Activated T-cell treated with anti-CD3 and anti-CD28 coated beads, Interleukin-2, amount 50 U/mL, for 72 hours (primary cell): ENCODE data around the gene WFIKKN2. TPM values are rescaled to one million over a fixed set of nuclear protein-coding genes. Genes with fewer than 3 reads are reported as not detected.
"Not testable (repeated sequence)": the region's sequence is repeated elsewhere in the genome, so short reads cannot be mapped to it uniquely, and the experiment has no call there.

Source experiments
- ATAC-seq, 2 donors: fragments of 150-1000 bp; cut with Tn5 transposase; replicated peaks in 1 of 2; 2 replicates each; pipeline ENCODE4 v1.10.0; 2021; ENCODE audit warnings: moderate library complexity in 2 of 2, mild to moderate bottlenecking in 1 of 2
- DNase-seq, 2 donors: peaks; one replicate each; pipeline ENCODE4 v3.0.0; 2021 to 2022; ENCODE audit warnings: mixed read lengths in 1 of 2
- H3K27ac Mint-ChIP-seq: one replicate; pipeline ENCODE4 v1.8.0; 2022; ENCODE audit warnings: mild to moderate bottlenecking, moderate library complexity, mixed read lengths
- H3K27me3 Mint-ChIP-seq: one replicate; pipeline ENCODE4 v1.8.0; 2022; ENCODE audit warnings: low read depth, mixed read lengths
- H3K36me3 Mint-ChIP-seq, 2 donors: one replicate each; pipeline ENCODE4 v1.8.0; 2022; ENCODE audit warnings: mixed read lengths in 2 of 2, mild to moderate bottlenecking in 1 of 2; ENCODE audit not compliant: insufficient read depth in 2 of 2
- H3K4me1 Mint-ChIP-seq: one replicate; pipeline ENCODE4 v1.8.0; 2022; ENCODE audit warnings: low read depth, mixed read lengths
- H3K4me3 Mint-ChIP-seq, 2 donors: one replicate each; pipeline ENCODE4 v1.8.0; 2022; ENCODE audit warnings: mild to moderate bottlenecking in 2 of 2, mixed read lengths in 2 of 2, moderate library complexity in 2 of 2
- H3K9me3 Mint-ChIP-seq, 2 donors: one replicate each; pipeline ENCODE4 v1.8.0; 2022; ENCODE audit warnings: mixed read lengths in 2 of 2
- total RNA-seq, 2 donors: library from RNA; stranded (reverse); gene quantifications; one replicate each; pipeline ENCODE4 v1.2.3, GENCODE V29; 2022

The WFIKKN2 gene
- total RNA-seq, 2 donors from 2014 or later = not detected

DNA sequence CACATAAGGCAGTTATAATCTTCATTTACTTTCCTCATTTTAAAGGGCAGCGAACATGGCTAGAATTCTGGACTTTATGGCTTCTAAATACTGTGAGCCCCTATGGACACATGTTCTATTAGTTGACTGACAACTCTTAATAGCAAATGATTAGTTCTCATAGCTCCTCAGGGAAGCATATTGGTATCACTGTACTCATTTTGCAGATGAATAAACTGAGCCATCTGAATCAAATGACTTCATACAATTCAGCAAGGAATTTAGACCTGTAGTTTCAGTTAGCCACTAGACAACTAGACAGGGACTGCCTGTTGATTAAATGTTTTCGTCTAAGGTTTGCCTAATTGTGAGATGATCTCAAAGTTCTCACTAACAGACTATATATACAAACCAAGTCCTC, 21.0 kb downstream of the WFIKKN2 start:
- Mint-ChIP-seq H3K4me3 (no peak overlapping the region), H3K36me3 (peaks cover 0 to 1% of the 10 kb centered on the region in 2 donors), H3K4me1 (peaks cover 18% of the 10 kb centered on the region), H3K27me3 (no peaks in the 10 kb centered on the region), H3K9me3 (no peaks in the 10 kb centered on the region), H3K27ac (no peak overlapping the region)
- DNase-seq (no peak), ATAC-seq (no peak)

- no peaks in the 10 kb centered on the region for H3K9me3 Mint-ChIP-seq
- DNase-seq (no peak), ATAC-seq (no peak)
- H3K27me3 Mint-ChIP-seq = no peaks in the 10 kb centered on the region
- peaks cover 7 to 16% of the 10 kb centered on the region in 2 donors for H3K36me3 Mint-ChIP-seq
- no peak overlapping the region for H3K27ac Mint-ChIP-seq
- H3K4me1 Mint-ChIP-seq = peaks cover 22% of the 10 kb centered on the region
- no peak overlapping the region for H3K4me3 Mint-ChIP-seq
Measured at GRCh38 chr17:50858486-50859225, 23.3 kb downstream of the WFIKKN2 start.

DNA sequence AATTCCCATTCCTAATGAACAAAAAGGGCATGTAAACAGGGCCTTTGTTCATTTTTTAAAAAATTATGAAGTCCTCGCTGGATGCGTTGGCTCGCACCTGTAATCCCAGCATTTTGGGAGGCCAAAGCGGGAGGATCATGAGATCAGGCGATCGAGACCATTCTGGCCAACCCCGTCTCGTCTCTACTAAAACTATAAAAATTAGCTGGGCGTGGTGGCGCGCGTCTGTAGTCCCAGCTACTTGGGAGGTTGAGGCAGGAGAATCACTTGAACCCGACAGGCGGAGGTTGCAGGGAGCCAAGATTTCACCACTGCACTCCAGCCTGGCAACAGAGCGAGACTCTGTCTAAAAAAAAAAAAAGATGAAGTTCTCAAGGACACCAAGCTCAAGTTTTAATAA, 24.3 kb downstream of the WFIKKN2 start:
- H3K9me3 Mint-ChIP-seq, ATAC-seq, H3K27me3 Mint-ChIP-seq, DNase-seq, H3K27ac Mint-ChIP-seq, H3K4me3 Mint-ChIP-seq: not testable (repeated sequence)
- Mint-ChIP-seq H3K36me3 (peaks cover 7 to 16% of the 10 kb centered on the region in 2 donors), H3K4me1 (peaks cover 33% of the 10 kb centered on the region)

DNA sequence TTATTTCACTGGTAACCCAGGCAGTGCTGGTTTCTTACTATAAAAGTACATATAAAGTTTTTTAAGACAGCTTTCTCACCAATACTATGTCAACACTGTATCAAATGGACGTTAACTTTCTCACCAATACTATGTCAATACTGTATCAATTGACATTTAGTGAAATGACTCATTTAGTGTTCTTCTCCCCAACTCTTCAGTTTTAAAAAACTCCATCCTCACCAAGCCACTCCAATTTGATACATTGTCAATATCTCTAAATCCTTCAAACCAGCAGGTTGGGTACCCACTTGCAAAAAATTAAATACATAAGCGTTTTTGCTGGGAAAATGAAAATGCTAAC, 25.9 kb downstream of the WFIKKN2 start:
- Mint-ChIP-seq H3K27me3 (no peaks in the 10 kb centered on the region), H3K27ac (peak overlapping the region; percentile 82), H3K4me3 (peak overlapping the region in 1 of 2 donors; percentile 65), H3K9me3 (no peaks in the 10 kb centered on the region), H3K36me3 (peaks cover 12 to 21% of the 10 kb centered on the region in 2 donors), H3K4me1 (peaks cover 38% of the 10 kb centered on the region)
- ATAC-seq (no peak), DNase-seq (no peak)

DNA sequence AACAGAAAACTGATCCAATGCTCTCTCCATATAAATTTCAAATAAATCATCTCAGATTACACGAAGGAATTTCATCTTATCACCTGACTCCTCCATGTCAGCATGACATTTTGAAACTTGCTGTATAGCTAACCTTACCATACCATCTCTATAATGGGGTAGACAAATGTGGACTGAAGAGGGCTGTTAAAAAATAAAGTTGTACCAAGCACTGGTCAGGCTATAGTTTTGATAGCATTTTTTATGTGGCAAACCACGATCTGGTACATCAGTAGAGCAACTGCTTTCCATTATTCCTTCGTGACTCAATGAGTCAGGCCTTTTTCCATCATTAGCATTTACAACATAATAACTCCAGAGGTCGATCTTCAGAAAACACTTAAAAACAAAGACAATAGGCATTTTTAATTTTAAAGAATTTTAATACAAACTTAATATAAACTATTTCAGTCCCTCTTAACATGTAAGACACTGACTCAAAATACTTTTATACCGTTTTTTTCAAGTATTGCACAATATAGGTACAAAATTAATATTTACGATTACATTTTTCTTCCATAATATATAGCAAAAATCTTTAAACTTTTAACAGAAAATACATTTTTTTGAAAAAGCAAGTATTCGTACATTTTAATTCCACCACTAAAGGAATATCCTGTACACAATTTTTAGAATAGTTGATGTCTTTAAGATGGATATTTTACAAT, 26.6 kb downstream of the WFIKKN2 start:
- Mint-ChIP-seq H3K27me3 (no peaks in the 10 kb centered on the region), H3K36me3 (peaks cover 15 to 21% of the 10 kb centered on the region in 2 donors), H3K27ac (peak overlapping the region; percentile 82), H3K9me3 (no peaks in the 10 kb centered on the region), H3K4me1 (peaks cover 38% of the 10 kb centered on the region), H3K4me3 (peak overlapping the region in 1 of 2 donors; percentile 65)
- DNase-seq (no peak), ATAC-seq (no peak)

DNA sequence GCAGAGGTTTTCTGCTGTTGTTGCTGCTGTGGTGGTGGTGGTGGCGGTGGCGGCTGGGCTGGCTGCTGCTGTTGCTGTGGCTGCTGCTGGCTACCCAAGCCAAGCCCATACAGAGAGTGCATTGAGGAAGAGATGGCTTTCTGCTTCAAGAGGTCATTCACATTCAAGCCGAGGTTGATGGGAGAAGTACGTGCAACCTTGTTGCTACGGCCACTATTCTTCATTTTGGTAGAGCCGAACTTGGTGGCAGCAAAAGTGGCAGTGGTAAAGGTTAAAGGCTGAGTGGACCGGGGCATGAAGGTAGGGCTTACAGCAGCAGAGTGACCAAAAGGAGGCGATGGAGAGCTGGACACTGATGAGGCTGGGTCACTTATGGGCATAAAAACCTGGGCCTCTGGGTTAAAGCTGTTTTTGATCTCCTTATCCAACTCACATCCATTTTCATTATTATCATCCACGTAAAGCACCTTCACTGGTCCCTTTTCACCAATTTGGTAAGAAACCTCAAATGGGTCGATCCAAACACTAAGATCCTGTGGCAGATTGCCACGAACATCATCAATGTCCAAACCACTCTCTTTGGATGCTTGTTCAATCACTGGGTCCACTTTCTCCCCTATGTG, 27.9 kb downstream of the WFIKKN2 start:
- H3K4me1 Mint-ChIP-seq = peaks cover 51% of the 10 kb centered on the region
- peak overlapping the region; percentile 98 to 99 for H3K4me3 Mint-ChIP-seq
- no peak for ATAC-seq
- peaks cover 15 to 21% of the 10 kb centered on the region in 2 donors for H3K36me3 Mint-ChIP-seq
- no peaks in the 10 kb centered on the region for H3K27me3 Mint-ChIP-seq
- peak; percentile 61 to 64 for DNase-seq
- no peaks in the 10 kb centered on the region for H3K9me3 Mint-ChIP-seq
- H3K27ac Mint-ChIP-seq = peak overlapping the region; percentile 99

GRCh38 chr17:50863931-50864330, 28.5 kb downstream of the WFIKKN2 start:
- ATAC-seq (no peak), DNase-seq (no peak)
- peak overlapping the region; percentile 98 to 99 for H3K4me3 Mint-ChIP-seq
- H3K4me1 Mint-ChIP-seq = peaks cover 55% of the 10 kb centered on the region
- H3K27ac Mint-ChIP-seq = peak overlapping the region; percentile 99
- peaks cover 15 to 21% of the 10 kb centered on the region in 2 donors for H3K36me3 Mint-ChIP-seq
- no peaks in the 10 kb centered on the region for H3K27me3 Mint-ChIP-seq
- H3K9me3 Mint-ChIP-seq = no peaks in the 10 kb centered on the region

DNA sequence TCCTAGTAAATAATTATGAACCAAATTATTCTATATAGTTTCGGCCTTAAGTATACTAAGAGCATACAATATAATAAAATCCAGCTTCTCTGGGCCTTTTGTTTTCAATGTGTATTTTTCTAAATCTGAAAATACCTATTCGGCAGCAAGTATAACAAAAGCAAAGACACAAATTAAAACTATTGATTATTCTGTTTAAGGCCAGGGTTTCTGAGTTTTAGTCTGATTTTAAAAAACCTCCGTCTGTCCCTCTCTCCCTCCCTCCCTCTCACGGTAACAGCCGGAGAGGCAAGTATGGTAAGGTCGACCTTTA, 29.3 kb downstream of the WFIKKN2 start:
- Mint-ChIP-seq H3K27me3 (no peaks in the 10 kb centered on the region), H3K9me3 (no peaks in the 10 kb centered on the region), H3K4me1 (peaks cover 58% of the 10 kb centered on the region), H3K27ac (peak overlapping the region; percentile 99), H3K36me3 (peaks cover 15 to 21% of the 10 kb centered on the region in 2 donors), H3K4me3 (peak overlapping the region; percentile 98 to 99)
- ATAC-seq (no peak), DNase-seq (peak in 1 of 2 donors; percentile 23)

DNA sequence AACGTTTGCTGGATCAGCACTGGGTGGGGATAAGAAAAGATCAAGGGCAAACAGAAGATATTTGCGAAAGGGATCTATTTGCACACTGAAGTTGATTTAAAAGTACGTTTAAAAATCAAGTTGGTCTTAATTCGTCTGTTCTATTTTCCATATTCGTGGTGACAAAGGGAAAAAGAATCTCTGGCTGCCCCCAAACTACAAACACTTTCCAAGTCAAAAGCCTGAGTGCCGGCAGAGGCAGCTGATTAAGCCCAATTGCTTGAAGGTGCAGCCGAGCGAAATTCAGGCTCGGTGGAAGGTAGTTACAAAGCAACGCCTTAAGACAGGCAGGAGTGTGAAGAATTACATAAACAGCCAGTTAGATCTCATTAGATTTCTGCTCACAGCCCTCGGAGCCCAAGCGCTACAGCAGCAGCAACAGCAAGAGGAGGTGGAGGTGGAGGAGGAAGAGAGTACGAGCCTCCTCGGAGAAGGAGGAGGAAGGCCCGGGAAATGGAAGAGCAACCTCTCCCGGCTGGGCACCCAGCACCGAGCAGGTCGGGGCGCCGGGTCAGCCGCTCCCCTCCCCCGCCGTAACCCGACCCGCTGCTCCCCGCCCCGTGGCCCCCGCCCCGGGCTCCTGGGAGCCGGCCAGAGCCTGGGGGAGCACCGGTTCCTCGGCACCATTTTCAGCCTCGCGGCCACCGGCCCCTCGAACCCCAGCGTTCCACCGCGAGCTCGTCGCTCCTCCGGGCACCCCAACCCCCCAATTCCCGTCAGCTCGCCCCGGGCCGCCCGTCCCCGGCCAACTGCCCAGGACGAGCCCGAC, 29.9 kb downstream of the WFIKKN2 start:
- H3K27me3 Mint-ChIP-seq = no peaks in the 10 kb centered on the region
- H3K27ac Mint-ChIP-seq = peak overlapping the region; percentile 99
- H3K4me1 Mint-ChIP-seq = peaks cover 59% of the 10 kb centered on the region
- H3K4me3 Mint-ChIP-seq = peak overlapping the region; percentile 98 to 99
- H3K36me3 Mint-ChIP-seq = peaks cover 15 to 21% of the 10 kb centered on the region in 2 donors
- ATAC-seq = peak in 1 of 2 donors; percentile 8
- peak; percentile 46 to 66 for DNase-seq
- no peaks in the 10 kb centered on the region for H3K9me3 Mint-ChIP-seq

DNA sequence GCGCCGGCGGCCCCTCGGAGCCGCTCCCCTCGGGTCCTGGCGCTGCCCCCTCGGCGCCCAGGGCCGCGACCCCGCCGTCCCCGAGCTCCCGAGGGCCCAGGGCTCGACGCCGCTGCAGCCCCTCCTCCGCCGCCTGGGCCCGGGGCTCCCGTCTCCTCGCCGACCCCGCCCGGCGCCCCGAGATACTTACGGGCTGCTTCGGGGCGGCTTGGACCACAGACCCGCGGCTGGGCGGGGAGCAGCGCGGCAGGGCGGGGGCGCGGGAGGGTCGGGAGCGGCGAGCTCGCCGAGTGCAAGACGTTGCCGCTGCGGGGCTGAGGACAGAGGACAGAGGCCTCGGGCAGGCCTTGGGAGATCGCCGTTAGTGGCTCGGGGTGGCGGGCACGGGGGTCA, 30.5 kb downstream of the WFIKKN2 start:
- DNase-seq = no peak
- no peak for ATAC-seq
- Mint-ChIP-seq H3K27ac (peak overlapping the region; percentile 60), H3K27me3 (no peaks in the 10 kb centered on the region), H3K36me3 (peaks cover 15 to 21% of the 10 kb centered on the region in 2 donors), H3K9me3 (no peaks in the 10 kb centered on the region), H3K4me1 (peaks cover 62% of the 10 kb centered on the region), H3K4me3 (peak overlapping the region; percentile 91 to 96)

DNA sequence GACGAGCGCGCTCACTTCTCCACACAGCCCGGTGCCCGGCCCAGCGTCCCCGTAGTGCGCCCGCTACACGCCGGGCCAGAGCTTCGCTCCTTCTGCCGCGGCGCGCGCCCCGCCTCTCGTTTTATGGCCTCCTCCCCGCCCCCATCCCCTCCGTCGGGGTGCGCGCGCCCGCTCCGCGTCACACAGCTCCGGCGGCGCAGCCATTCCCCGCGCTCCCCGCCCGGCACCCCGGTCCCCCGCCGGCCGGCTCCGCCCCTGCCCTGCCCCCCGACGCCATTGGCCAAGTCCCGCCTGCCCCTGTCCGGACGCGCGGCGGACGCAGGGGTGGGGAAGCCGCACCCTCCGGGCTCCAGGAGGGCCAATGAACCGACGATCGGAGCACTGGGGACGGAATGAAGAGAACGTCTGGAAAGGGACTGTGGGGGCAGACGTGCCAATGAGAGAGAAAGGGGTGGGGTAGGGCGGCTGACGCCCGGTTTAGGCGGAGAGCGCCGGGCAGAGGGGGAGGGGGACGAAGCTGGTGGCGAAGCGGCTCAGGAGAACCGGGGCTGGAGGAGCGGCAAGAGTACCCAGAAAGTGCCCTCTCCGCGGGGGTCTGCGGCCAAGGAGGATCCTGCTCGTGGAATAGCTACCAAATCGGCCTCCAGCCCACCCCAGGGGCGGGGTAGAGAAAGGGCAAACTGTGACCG, 31.0 kb downstream of the WFIKKN2 start, which contains the start of gene TOB1:
TOB1 (minus strand) TSS at position 94 of the 689 bp plus-strand sequence. CDS start 2,337 bp downstream, outside the sequence.
- Mint-ChIP-seq H3K4me1 (peaks cover 65% of the 10 kb centered on the region), H3K36me3 (peaks cover 15 to 20% of the 10 kb centered on the region in 2 donors), H3K9me3 (no peaks in the 10 kb centered on the region), H3K27ac (peak within 1 kb of the TSS; percentile 99), H3K4me3 (peak within 1 kb of the TSS; percentile 98 to 99), H3K27me3 (no peaks in the 10 kb centered on the region)
- DNase-seq (peak; percentile 97 to 98), ATAC-seq (peak; percentile 78 to 82)

- ATAC-seq (peak; percentile 22 to 33), DNase-seq (peak; percentile 66 to 73)
- Mint-ChIP-seq H3K4me3 (peak overlapping the region; percentile 91 to 96), H3K4me1 (peaks cover 65% of the 10 kb centered on the region), H3K9me3 (no peaks in the 10 kb centered on the region), H3K27ac (peak overlapping the region; percentile 92), H3K27me3 (no peaks in the 10 kb centered on the region), H3K36me3 (peaks cover 13 to 15% of the 10 kb centered on the region in 2 donors)
Measured at GRCh38 chr17:50866950-50867362, 31.6 kb downstream of the WFIKKN2 start.
